B cell (primary cell): Measurements from ENCODE around the gene PLK3. TPM values are rescaled to one million over a fixed set of nuclear protein-coding genes. Genes with fewer than 3 reads are reported as not detected.

Experiments used
- ATAC-seq: fragments of 200-7000 bp; cut with Tn5 transposase; one replicate; pipeline ENCODE4 v1.10.0; 2021; ENCODE audit warnings: low read depth, mild to moderate bottlenecking, moderate number of reproducible peaks, moderate library complexity
- CTCF ChIA-PET: fragments of 350-600 bp; sonication (Branson Sonifier 250); formaldehyde crosslinking; loops from one replicate; lab custom pipeline; 2021; ENCODE audit warnings: antibody characterized with exemption, inconsistent platforms; lab: Charles Lee
- POLR2A ChIA-PET: fragments of 350-600 bp; sonication (Branson Sonifier 250); formaldehyde crosslinking; loops from one replicate; lab custom pipeline; 2021; ENCODE audit warnings: antibody characterized with exemption; lab: Charles Lee
- DNase-seq: peaks from one replicate; pipeline ENCODE4 v3.0.0; 2013
- H2AFZ ChIP-seq: 2 replicates; pipeline ENCODE4 v1.6.1; 2012; ENCODE audit warnings: mild to moderate bottlenecking, low read depth, low read length; ENCODE audit not compliant: insufficient read depth, poor library complexity, severe bottlenecking
- H3K27ac ChIP-seq, 2 donors: 1 replicate in 1 of 2; 2 replicates in 1 of 2; pipeline ENCODE4 v1.5.1; 2012 to 2013; ENCODE audit warnings: low read length in 2 of 2, mild to moderate bottlenecking in 2 of 2, moderate library complexity in 1 of 2
- H3K27me3 ChIP-seq, 4 experiments: fragments of 200-600 bp in 1 of 4; sonication (generic) in 1 of 4; replicated peaks in 1 of 4; 1 replicate in 2 of 4; 2 replicates in 2 of 4; pipeline versions ENCODE4 v1.6.1 to v1.7.0; 2013 to 2016; ENCODE audit warnings: low read length in 3 of 4, mild to moderate bottlenecking in 2 of 4, mixed read lengths in 1 of 4, moderate library complexity in 1 of 4; ENCODE audit not compliant: insufficient read depth in 4 of 4, control insufficient read depth in 3 of 4; ENCODE audit errors: control extremely low read depth in 1 of 4
- H3K36me3 ChIP-seq, 2 experiments: replicated peaks in 1 of 2; 1 replicate in 1 of 2; 2 replicates in 1 of 2; pipeline versions ENCODE4 v1.6.1 to v1.7.1; 2013; ENCODE audit warnings: low read length in 1 of 2; ENCODE audit not compliant: insufficient read depth in 2 of 2, control insufficient read depth in 1 of 2; ENCODE audit errors: control extremely low read depth in 1 of 2, extremely low read depth in 1 of 2
- H3K4me1 ChIP-seq, 2 donors: fragments of 200-600 bp in 1 of 2; sonication (generic) in 1 of 2; 1 replicate in 1 of 2; 2 replicates in 1 of 2; pipeline versions ENCODE4 v1.5.1 to v1.6.1; 2013 to 2017; ENCODE audit warnings: low read length in 2 of 2; ENCODE audit not compliant: control insufficient read depth in 2 of 2, insufficient read depth in 2 of 2
- H3K4me2 ChIP-seq: replicated peaks from 2 replicates; pipeline ENCODE3; 2012; ENCODE audit warnings: mild to moderate bottlenecking, low read depth, low read length; ENCODE audit not compliant: poor library complexity, severe bottlenecking
- H3K4me3 ChIP-seq, 5 experiments: fragments of 200-600 bp in 1 of 5; sonication (generic) in 1 of 5; 1 replicate in 3 of 5; 2 replicates in 2 of 5; pipeline versions ENCODE4 v1.5.1 to v1.7.0; 2011 to 2016; ENCODE audit warnings: low read length in 4 of 5, mild to moderate bottlenecking in 4 of 5, low read depth in 2 of 5, control low read depth in 1 of 5, moderate library complexity in 1 of 5; ENCODE audit not compliant: insufficient read depth in 1 of 5; ENCODE audit errors: control extremely low read depth in 1 of 5, extremely low read depth in 1 of 5
- H3K79me2 ChIP-seq: fragments of 200-600 bp; sonication (generic); one replicate; pipeline ENCODE4 v1.6.0; 2016; ENCODE audit warnings: low read length; ENCODE audit not compliant: control insufficient read depth, insufficient read depth
- H3K9ac ChIP-seq: fragments of 200-600 bp; sonication (generic); 2 replicates; pipeline ENCODE4 v1.6.1; 2017; ENCODE audit warnings: mild to moderate bottlenecking, low read length, moderate library complexity
- H3K9me3 ChIP-seq, 3 donors: one replicate each; pipeline versions ENCODE4 v1.6.1 to v1.7.1; 2013; ENCODE audit warnings: low read length in 2 of 3; ENCODE audit not compliant: control insufficient read depth in 2 of 3, insufficient read depth in 1 of 3; ENCODE audit errors: control extremely low read depth in 1 of 3
- H4K20me1 ChIP-seq: 2 replicates; pipeline ENCODE4 v1.6.0; 2012; ENCODE audit warnings: mild to moderate bottlenecking, low read length; ENCODE audit not compliant: insufficient read depth, control insufficient read depth, poor library complexity, severe bottlenecking
- H3K27ac Mint-ChIP-seq: one replicate; pipeline ENCODE4 v1.8.0; 2021; ENCODE audit warnings: mixed read lengths
- H3K27me3 Mint-ChIP-seq: one replicate; pipeline ENCODE4 v1.8.0; 2021; ENCODE audit warnings: mixed read lengths
- H3K4me1 Mint-ChIP-seq: one replicate; pipeline ENCODE4 v1.8.0; 2021; ENCODE audit warnings: mixed read lengths
- H3K4me3 Mint-ChIP-seq: one replicate; pipeline ENCODE4 v1.8.0; 2021; ENCODE audit warnings: mixed read lengths
- H3K9me3 Mint-ChIP-seq: one replicate; pipeline ENCODE4 v1.8.0; 2022; ENCODE audit warnings: mixed read lengths; ENCODE audit not compliant: insufficient read depth
- CTCF ChIP-seq: fragments of 200-600 bp; IDR thresholded peaks from one replicate; pipeline ENCODE4 v1.8.0; 2022; ENCODE audit warnings: antibody characterized with exemption, mild to moderate bottlenecking
- EZH2 ChIP-seq: IDR thresholded peaks from 2 replicates; pipeline ENCODE4 v1.6.1; 2012; ENCODE audit warnings: borderline replicate concordance, low read depth, mild to moderate bottlenecking, moderate library complexity, low read length; ENCODE audit not compliant: insufficient read depth, poor library complexity, severe bottlenecking
- WGBS: methylation state at CpG from one replicate; pipeline ENCODE4 v1.1.5; 2013; ENCODE audit warnings: missing lambda C conversion rate; ENCODE audit not compliant: insufficient coverage; 5-methylcytosine and 5-hydroxymethylcytosine counted together
- intact Hi-C: fragments of 100-400 bp; cut with micrococcal nuclease; formaldehyde crosslinking; loops from one replicate; pipeline ENCODE4 v1.10.0; 2022
- polyA plus RNA-seq: library from polyadenylated mRNA; depleted of rRNA; stranded (reverse); fragments of >200 nt; gene quantifications from 2 replicates; pipeline ENCODE4 v1.2.3, GENCODE V29; 2012
- total RNA-seq, 2 donors: library from RNA; stranded (reverse); fragments of 120-200 nt in 1 of 2; gene quantifications; 1 replicate in 1 of 2; 2 replicates in 1 of 2; pipeline versions ENCODE4 v1.2.3 to v1.2.4, GENCODE V29; 2013 to 2022

PLK3 gene
- total and polyA plus RNA-seq, 2 donors (not counting 1 experiment from before 2014, with no cell fraction given) = 35.9 to 93.5 TPM

GRCh38 chr1:44778705-44779576 is 21.2 kb upstream of the PLK3 start:
- DNase-seq = no peak
- no peak overlapping the region for H3K9ac ChIP-seq
- Mint-ChIP-seq H3K4me1 (peaks cover 46% of the 10 kb centered on the region), H3K9me3 (no peaks in the 10 kb centered on the region), H3K4me3 (no peak overlapping the region), H3K27me3 (no peaks in the 10 kb centered on the region), H3K27ac (no peak overlapping the region)
- CTCF ChIA-PET = interaction anchor here (0.8 kb wide), 1 partner anchor 48 kb away, joined by 3 read pairs; the partner anchor contains the start of gene RNU5D-1
- WGBS = 80% methylated on average over 2 of the region's 6 CpGs
- peaks cover 39% of the 10 kb centered on the region for H4K20me1 ChIP-seq
- H3K79me2 ChIP-seq = peaks cover 5% of the 10 kb centered on the region
- H3K4me3 ChIP-seq = no peak overlapping the region
- H2AFZ ChIP-seq = no peak overlapping the region
- peaks cover 22 to 37% of the 10 kb centered on the region in 2 donors for H3K4me1 ChIP-seq
- intact Hi-C loops = loop anchor here (5.0 kb wide), 1 partner anchor 233 kb away; the partner anchor contains the start of genes HECTD3 and UROD
- no peaks in the 10 kb centered on the region for H3K27me3 ChIP-seq
- H3K9me3 ChIP-seq = no peaks in the 10 kb centered on the region
- POLR2A ChIA-PET = interaction anchor here (0.9 kb wide), 1 partner anchor 14 kb away, joined by 3 read pairs; no protein-coding TSS in a partner anchor
- no peak for ATAC-seq
- H3K27ac ChIP-seq = no peak overlapping the region
- no peak overlapping the region for H3K4me2 ChIP-seq
- no peak for TF ChIP-seq EZH2
- TF ChIP-seq CTCF = no peak
- peaks cover 0 to 54% of the 10 kb centered on the region in 2 experiments for H3K36me3 ChIP-seq
